Measurements from ENCODE around the gene FANCE.
A peak's percentile ranks its signal among the peaks of the same experiment; 100 is the strongest.
"Not testable (repeated sequence)": the region's sequence is repeated elsewhere in the genome, so short reads cannot be mapped to it uniquely, and the experiment has no call there.

Gene FANCE

GRCh38 chr6:35438378-35439065, 13.6 kb upstream of the FANCE start:
- not testable (repeated sequence) for H3K27ac ChIP-seq (replicated peaks; ENCODE audit: low read length); H3K18ac ChIP-seq (ENCODE audit: low read length); H3K79me1 ChIP-seq (ENCODE audit: low read depth, low read length); H3K9ac ChIP-seq (ENCODE audit: low read depth, low read length, poor library complexity); DNase-seq (ENCODE audit: low spot score); H3K4me2 ChIP-seq (ENCODE audit: insufficient read depth, low read length, poor library complexity, severe bottlenecking); H4K8ac ChIP-seq (ENCODE audit: low read depth, low read length); H2BK15ac ChIP-seq (ENCODE audit: low read length); H3K4ac ChIP-seq (ENCODE audit: low read length); H3K36me3 ChIP-seq (replicated peaks in 1 of 2; ENCODE audit: control insufficient read depth in 2 of 2, insufficient read depth in 2 of 2, low read length in 2 of 2); H4K91ac ChIP-seq (ENCODE audit: low read depth, low read length, poor library complexity); H3K23ac ChIP-seq (ENCODE audit: low read depth, low read length, poor library complexity); H2BK5ac ChIP-seq (ENCODE audit: low read length); H3K14ac ChIP-seq (ENCODE audit: low read length); H3K4me3 ChIP-seq (ENCODE audit: low read length in 2 of 2); H2BK120ac ChIP-seq (ENCODE audit: low read depth, low read length); H3K4me1 ChIP-seq (ENCODE audit: control insufficient read depth in 2 of 2, insufficient read depth in 1 of 2, low read depth in 1 of 2, low read length in 2 of 2); H2AK5ac ChIP-seq (ENCODE audit: low read depth, low read length); H3K27me3 ChIP-seq (ENCODE audit: control insufficient read depth in 3 of 3, insufficient read depth in 3 of 3, low read depth in 1 of 3, low read length in 3 of 3); H2AFZ ChIP-seq (ENCODE audit: low read length); H3K9me3 ChIP-seq (replicated peaks in 1 of 2; ENCODE audit: control insufficient read depth in 2 of 2, insufficient read depth in 1 of 2, low read depth in 1 of 2, low read length in 2 of 2); H2BK12ac ChIP-seq (ENCODE audit: low read length)
- WGBS, 2 donors (ENCODE audit: extremely low coverage in 2 of 2, insufficient read length in 2 of 2, insufficient replicate concordance in 1 of 2): no CpG with 5 or more reads among the region's 7 CpGs

GRCh38 chr6:35439308-35439707, 12.8 kb upstream of the FANCE start:
- Histone ChIP-seq H3K79me1 (ENCODE audit: low read depth, low read length) (no peaks in the 10 kb centered on the region), H2BK15ac (ENCODE audit: low read length) (no peak overlapping the region), H4K8ac (ENCODE audit: low read depth, low read length) (no peak overlapping the region), H2BK5ac (ENCODE audit: low read length) (no peak overlapping the region), H3K4me1 (ENCODE audit: control insufficient read depth in 2 of 2, insufficient read depth in 1 of 2, low read depth in 1 of 2, low read length in 2 of 2) (peaks cover 0 to 1% of the 10 kb centered on the region in 2 donors), H3K14ac (ENCODE audit: low read length) (no peak overlapping the region), H3K36me3 (replicated peaks in 1 of 2; ENCODE audit: control insufficient read depth in 2 of 2, insufficient read depth in 2 of 2, low read length in 2 of 2) (no peaks in the 10 kb centered on the region), H2AK5ac (ENCODE audit: low read depth, low read length) (no peak overlapping the region), H3K9me3 (replicated peaks in 1 of 2; ENCODE audit: control insufficient read depth in 2 of 2, insufficient read depth in 1 of 2, low read depth in 1 of 2, low read length in 2 of 2) (no peaks in the 10 kb centered on the region), H3K4ac (ENCODE audit: low read length) (no peak overlapping the region), H3K4me2 (ENCODE audit: insufficient read depth, low read length, poor library complexity, severe bottlenecking) (no peak overlapping the region), H2BK12ac (ENCODE audit: low read length) (no peak overlapping the region), H3K23ac (ENCODE audit: low read depth, low read length, poor library complexity) (no peak overlapping the region), H3K18ac (ENCODE audit: low read length) (no peak overlapping the region), H3K27me3 (ENCODE audit: control insufficient read depth in 3 of 3, insufficient read depth in 3 of 3, low read depth in 1 of 3, low read length in 3 of 3) (no peaks in the 10 kb centered on the region), H2BK120ac (ENCODE audit: low read depth, low read length) (no peak overlapping the region), H3K4me3 (ENCODE audit: low read length in 2 of 2) (no peak overlapping the region), H4K91ac (ENCODE audit: low read depth, low read length, poor library complexity) (no peak overlapping the region), H3K27ac (replicated peaks; ENCODE audit: low read length) (no peak overlapping the region), H2AFZ (ENCODE audit: low read length) (no peak overlapping the region), H3K9ac (ENCODE audit: low read depth, low read length, poor library complexity) (no peak overlapping the region)
- WGBS, 2 donors (ENCODE audit: extremely low coverage in 2 of 2, insufficient read length in 2 of 2, insufficient replicate concordance in 1 of 2): no CpG with 5 or more reads among the region's 3 CpGs
- no peak for DNase-seq (ENCODE audit: low spot score)

GRCh38 chr6:35441205-35441604, 10.9 kb upstream of the FANCE start:
- no peak overlapping the region for H4K91ac ChIP-seq (ENCODE audit: low read depth, low read length, poor library complexity)
- no peak overlapping the region for H2BK15ac ChIP-seq (ENCODE audit: low read length)
- no peaks in the 10 kb centered on the region for H3K27me3 ChIP-seq (ENCODE audit: control insufficient read depth in 3 of 3, insufficient read depth in 3 of 3, low read depth in 1 of 3, low read length in 3 of 3)
- no peak overlapping the region for H3K9ac ChIP-seq (ENCODE audit: low read depth, low read length, poor library complexity)
- H2BK5ac ChIP-seq (ENCODE audit: low read length): peak overlapping the region; percentile 94
- DNase-seq (ENCODE audit: low spot score): no peak
- no peak overlapping the region for H2AFZ ChIP-seq (ENCODE audit: low read length)
- H2BK12ac ChIP-seq (ENCODE audit: low read length): peak overlapping the region; percentile 84
- H3K18ac ChIP-seq (ENCODE audit: low read length): peak overlapping the region; percentile 52
- no peak overlapping the region for H3K23ac ChIP-seq (ENCODE audit: low read depth, low read length, poor library complexity)
- H4K8ac ChIP-seq (ENCODE audit: low read depth, low read length): no peak overlapping the region
- H3K36me3 ChIP-seq (replicated peaks in 1 of 2; ENCODE audit: control insufficient read depth in 2 of 2, insufficient read depth in 2 of 2, low read length in 2 of 2): no peaks in the 10 kb centered on the region
- peaks cover 2% of the 10 kb centered on the region for H3K79me1 ChIP-seq (ENCODE audit: low read depth, low read length)
- no peak overlapping the region for H3K4ac ChIP-seq (ENCODE audit: low read length)
- no peak overlapping the region for H3K4me3 ChIP-seq (ENCODE audit: low read length in 2 of 2)
- peaks cover 0 to 1% of the 10 kb centered on the region in 2 donors for H3K4me1 ChIP-seq (ENCODE audit: control insufficient read depth in 2 of 2, insufficient read depth in 1 of 2, low read depth in 1 of 2, low read length in 2 of 2)
- WGBS, 2 donors (ENCODE audit: extremely low coverage in 2 of 2, insufficient read length in 2 of 2, insufficient replicate concordance in 1 of 2): no CpG with 5 or more reads among the region's 3 CpGs
- H2AK5ac ChIP-seq (ENCODE audit: low read depth, low read length): no peak overlapping the region
- no peak overlapping the region for H3K4me2 ChIP-seq (ENCODE audit: insufficient read depth, low read length, poor library complexity, severe bottlenecking)
- no peaks in the 10 kb centered on the region for H3K9me3 ChIP-seq (replicated peaks in 1 of 2; ENCODE audit: control insufficient read depth in 2 of 2, insufficient read depth in 1 of 2, low read depth in 1 of 2, low read length in 2 of 2)
- H2BK120ac ChIP-seq (ENCODE audit: low read depth, low read length): no peak overlapping the region
- peak overlapping the region; percentile 47 for H3K14ac ChIP-seq (ENCODE audit: low read length)
- no peak overlapping the region for H3K27ac ChIP-seq (replicated peaks; ENCODE audit: low read length)

GRCh38 chr6:35441642-35442041, 10.5 kb upstream of the FANCE start:
- Histone ChIP-seq H3K9ac (ENCODE audit: low read depth, low read length, poor library complexity) (no peak overlapping the region), H3K23ac (ENCODE audit: low read depth, low read length, poor library complexity) (no peak overlapping the region), H3K27me3 (ENCODE audit: control insufficient read depth in 3 of 3, insufficient read depth in 3 of 3, low read depth in 1 of 3, low read length in 3 of 3) (no peaks in the 10 kb centered on the region), H4K91ac (ENCODE audit: low read depth, low read length, poor library complexity) (no peak overlapping the region), H3K9me3 (replicated peaks in 1 of 2; ENCODE audit: control insufficient read depth in 2 of 2, insufficient read depth in 1 of 2, low read depth in 1 of 2, low read length in 2 of 2) (no peaks in the 10 kb centered on the region), H4K8ac (ENCODE audit: low read depth, low read length) (no peak overlapping the region), H3K14ac (ENCODE audit: low read length) (peak overlapping the region; percentile 47), H3K4me2 (ENCODE audit: insufficient read depth, low read length, poor library complexity, severe bottlenecking) (no peak overlapping the region), H2BK120ac (ENCODE audit: low read depth, low read length) (no peak overlapping the region), H2BK15ac (ENCODE audit: low read length) (no peak overlapping the region), H3K27ac (replicated peaks; ENCODE audit: low read length) (no peak overlapping the region), H2AK5ac (ENCODE audit: low read depth, low read length) (no peak overlapping the region), H3K36me3 (replicated peaks in 1 of 2; ENCODE audit: control insufficient read depth in 2 of 2, insufficient read depth in 2 of 2, low read length in 2 of 2) (no peaks in the 10 kb centered on the region), H2BK5ac (ENCODE audit: low read length) (peak overlapping the region; percentile 94), H2AFZ (ENCODE audit: low read length) (no peak overlapping the region), H3K4me3 (ENCODE audit: low read length in 2 of 2) (no peak overlapping the region), H3K18ac (ENCODE audit: low read length) (peak overlapping the region; percentile 52), H3K79me1 (ENCODE audit: low read depth, low read length) (peaks cover 2% of the 10 kb centered on the region), H3K4ac (ENCODE audit: low read length) (no peak overlapping the region), H3K4me1 (ENCODE audit: control insufficient read depth in 2 of 2, insufficient read depth in 1 of 2, low read depth in 1 of 2, low read length in 2 of 2) (peaks cover 0 to 1% of the 10 kb centered on the region in 2 donors), H2BK12ac (ENCODE audit: low read length) (peak overlapping the region; percentile 84)
- DNase-seq (ENCODE audit: low spot score): no peak
- no CpG with 5 or more reads among the region's 4 CpGs for WGBS, 2 donors (ENCODE audit: extremely low coverage in 2 of 2, insufficient read length in 2 of 2, insufficient replicate concordance in 1 of 2)
